ENCODE data around the gene TMEM209.

The TMEM209 gene

DNA sequence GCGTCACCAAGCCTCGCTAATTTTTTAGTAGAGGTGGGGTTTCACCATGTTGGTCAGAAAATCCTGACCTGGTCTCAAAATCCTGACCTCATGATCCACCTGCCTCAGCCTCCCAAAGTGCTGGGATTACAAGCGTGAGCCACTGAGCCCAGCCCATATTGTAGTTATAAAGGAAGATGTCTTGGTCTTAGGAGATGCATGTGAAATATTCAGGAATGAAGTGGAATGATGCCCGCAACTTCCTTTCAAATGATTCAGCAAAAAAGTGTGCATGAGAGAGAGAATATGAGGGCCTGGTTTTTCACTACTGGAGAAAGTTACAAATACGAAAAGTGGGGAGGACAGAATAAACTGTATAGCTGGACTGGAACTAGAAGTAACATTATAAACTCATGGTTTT lies 15.9 kb downstream of the TMEM209 start (continued):
- TF ChIP-seq ZNF138 (tag by site-specific recombination; IDR thresholded peaks at IDR 0.05; ENCODE audit: borderline replicate concordance): no peak
- TF ChIP-seq, protein P1, sequence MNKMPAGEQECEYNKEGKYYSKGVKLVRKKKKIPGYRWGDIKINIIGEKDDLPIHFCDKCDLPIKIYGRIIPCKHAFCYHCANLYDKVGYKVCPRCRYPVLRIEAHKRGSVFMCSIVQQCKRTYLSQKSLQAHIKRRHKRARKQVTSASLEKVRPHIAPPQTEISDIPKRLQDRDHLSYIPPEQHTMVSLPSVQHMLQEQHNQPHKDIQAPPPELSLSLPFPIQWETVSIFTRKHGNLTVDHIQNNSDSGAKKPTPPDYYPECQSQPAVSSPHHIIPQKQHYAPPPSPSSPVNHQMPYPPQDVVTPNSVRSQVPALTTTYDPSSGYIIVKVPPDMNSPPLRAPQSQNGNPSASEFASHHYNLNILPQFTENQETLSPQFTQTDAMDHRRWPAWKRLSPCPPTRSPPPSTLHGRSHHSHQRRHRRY (tag by site-specific recombination; IDR thresholded peaks at IDR 0.05): no peak
- no peak for TF ChIP-seq ZNF221 (tag by site-specific recombination; IDR thresholded peaks at IDR 0.05; ENCODE audit: borderline replicate concordance)
- TF ChIP-seq, protein P2, sequence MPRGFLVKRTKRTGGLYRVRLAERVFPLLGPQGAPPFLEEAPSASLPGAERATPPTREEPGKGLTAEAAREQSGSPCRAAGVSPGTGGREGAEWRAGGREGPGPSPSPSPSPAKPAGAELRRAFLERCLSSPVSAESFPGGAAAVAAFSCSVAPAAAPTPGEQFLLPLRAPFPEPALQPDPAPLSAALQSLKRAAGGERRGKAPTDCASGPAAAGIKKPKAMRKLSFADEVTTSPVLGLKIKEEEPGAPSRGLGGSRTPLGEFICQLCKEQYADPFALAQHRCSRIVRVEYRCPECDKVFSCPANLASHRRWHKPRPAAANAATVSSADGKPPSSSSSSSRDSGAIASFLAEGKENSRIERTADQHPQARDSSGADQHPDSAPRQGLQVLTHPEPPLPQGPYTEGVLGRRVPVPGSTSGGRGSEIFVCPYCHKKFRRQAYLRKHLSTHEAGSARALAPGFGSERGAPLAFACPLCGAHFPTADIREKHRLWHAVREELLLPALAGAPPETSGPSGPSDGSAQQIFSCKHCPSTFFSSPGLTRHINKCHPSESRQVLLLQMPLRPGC (tag by site-specific recombination; IDR thresholded peaks at IDR 0.05): no peak
- TF ChIP-seq GLI2 (tag by site-specific recombination; IDR thresholded peaks at IDR 0.05; ENCODE audit: borderline replicate concordance, low read depth): no peak
- TF ChIP-seq, protein P3, sequence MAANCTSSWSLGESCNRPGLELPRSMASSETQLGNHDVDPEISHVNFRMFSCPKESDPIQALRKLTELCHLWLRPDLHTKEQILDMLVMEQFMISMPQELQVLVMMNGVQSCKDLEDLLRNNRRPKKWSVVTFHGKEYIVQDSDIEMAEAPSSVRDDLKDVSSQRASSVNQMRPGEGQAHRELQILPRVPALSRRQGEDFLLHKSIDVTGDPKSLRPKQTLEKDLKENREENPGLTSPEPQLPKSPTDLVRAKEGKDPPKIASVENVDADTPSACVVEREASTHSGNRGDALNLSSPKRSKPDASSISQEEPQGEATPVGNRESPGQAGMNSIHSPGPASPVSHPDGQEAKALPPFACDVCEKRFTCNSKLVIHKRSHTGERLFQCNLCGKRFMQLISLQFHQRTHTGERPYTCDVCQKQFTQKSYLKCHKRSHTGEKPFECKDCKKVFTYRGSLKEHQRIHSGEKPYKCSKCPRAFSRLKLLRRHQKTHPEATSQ (tag by site-specific recombination; IDR thresholded peaks at IDR 0.05): no peak
- TF ChIP-seq GLIS1 (tag by site-specific recombination; IDR thresholded peaks at IDR 0.05): no peak
- TF ChIP-seq YY2 (tag by site-specific recombination; IDR thresholded peaks at IDR 0.05): no peak
- TF ChIP-seq, protein P4, sequence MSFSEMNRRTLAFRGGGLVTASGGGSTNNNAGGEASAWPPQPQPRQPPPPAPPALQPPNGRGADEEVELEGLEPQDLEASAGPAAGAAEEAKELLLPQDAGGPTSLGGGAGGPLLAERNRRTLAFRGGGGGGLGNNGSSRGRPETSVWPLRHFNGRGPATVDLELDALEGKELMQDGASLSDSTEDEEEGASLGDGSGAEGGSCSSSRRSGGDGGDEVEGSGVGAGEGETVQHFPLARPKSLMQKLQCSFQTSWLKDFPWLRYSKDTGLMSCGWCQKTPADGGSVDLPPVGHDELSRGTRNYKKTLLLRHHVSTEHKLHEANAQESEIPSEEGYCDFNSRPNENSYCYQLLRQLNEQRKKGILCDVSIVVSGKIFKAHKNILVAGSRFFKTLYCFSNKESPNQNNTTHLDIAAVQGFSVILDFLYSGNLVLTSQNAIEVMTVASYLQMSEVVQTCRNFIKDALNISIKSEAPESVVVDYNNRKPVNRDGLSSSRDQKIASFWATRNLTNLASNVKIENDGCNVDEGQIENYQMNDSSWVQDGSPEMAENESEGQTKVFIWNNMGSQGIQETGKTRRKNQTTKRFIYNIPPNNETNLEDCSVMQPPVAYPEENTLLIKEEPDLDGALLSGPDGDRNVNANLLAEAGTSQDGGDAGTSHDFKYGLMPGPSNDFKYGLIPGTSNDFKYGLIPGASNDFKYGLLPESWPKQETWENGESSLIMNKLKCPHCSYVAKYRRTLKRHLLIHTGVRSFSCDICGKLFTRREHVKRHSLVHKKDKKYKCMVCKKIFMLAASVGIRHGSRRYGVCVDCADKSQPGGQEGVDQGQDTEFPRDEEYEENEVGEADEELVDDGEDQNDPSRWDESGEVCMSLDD (tag by site-specific recombination; IDR thresholded peaks at IDR 0.05): no peak

DNA sequence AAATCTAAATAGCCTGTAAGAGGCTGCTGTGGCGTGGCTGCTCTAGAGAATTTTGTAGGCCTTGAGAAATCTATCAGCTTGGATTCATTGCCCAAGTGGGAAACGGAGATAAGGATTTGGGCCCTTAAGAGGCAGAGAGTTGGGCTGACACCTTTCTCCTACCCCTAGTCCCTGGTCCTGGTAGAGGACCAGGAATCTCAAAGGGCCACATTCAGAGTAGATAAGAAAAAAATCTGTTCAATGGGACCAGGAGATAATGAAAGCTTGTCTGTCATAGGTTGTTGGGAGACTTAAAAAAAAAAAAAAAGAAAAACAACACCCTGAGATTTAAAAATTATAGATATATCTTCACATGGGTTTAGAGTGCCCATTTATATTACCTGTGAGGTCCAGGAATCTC lies 17.8 kb downstream of the TMEM209 start:
- POLR2A ChIA-PET: interaction anchor here (1.8 kb wide), 1 partner anchor 18 kb away, joined by 6 read pairs; the partner anchor contains the start of gene TMEM209
- peaks cover 25 to 42% of the 10 kb centered on the region in 2 experiments for H3K36me3 ChIP-seq (ENCODE audit: control insufficient read depth in 2 of 2, insufficient read depth in 1 of 2, low read length in 2 of 2)
- CTCF ChIA-PET: interaction anchor here (0.7 to 1.6 kb wide), 2 partner anchors 115 to 432 kb away, joined by 4 to 5 read pairs; no protein-coding TSS in a partner anchor
- no peak for TF ChIP-seq ZNF600 (tag by site-specific recombination; IDR thresholded peaks at IDR 0.05)
- no peak for TF ChIP-seq ZNF792 (tag by site-specific recombination; IDR thresholded peaks at IDR 0.05)
- TF ChIP-seq, protein P5, sequence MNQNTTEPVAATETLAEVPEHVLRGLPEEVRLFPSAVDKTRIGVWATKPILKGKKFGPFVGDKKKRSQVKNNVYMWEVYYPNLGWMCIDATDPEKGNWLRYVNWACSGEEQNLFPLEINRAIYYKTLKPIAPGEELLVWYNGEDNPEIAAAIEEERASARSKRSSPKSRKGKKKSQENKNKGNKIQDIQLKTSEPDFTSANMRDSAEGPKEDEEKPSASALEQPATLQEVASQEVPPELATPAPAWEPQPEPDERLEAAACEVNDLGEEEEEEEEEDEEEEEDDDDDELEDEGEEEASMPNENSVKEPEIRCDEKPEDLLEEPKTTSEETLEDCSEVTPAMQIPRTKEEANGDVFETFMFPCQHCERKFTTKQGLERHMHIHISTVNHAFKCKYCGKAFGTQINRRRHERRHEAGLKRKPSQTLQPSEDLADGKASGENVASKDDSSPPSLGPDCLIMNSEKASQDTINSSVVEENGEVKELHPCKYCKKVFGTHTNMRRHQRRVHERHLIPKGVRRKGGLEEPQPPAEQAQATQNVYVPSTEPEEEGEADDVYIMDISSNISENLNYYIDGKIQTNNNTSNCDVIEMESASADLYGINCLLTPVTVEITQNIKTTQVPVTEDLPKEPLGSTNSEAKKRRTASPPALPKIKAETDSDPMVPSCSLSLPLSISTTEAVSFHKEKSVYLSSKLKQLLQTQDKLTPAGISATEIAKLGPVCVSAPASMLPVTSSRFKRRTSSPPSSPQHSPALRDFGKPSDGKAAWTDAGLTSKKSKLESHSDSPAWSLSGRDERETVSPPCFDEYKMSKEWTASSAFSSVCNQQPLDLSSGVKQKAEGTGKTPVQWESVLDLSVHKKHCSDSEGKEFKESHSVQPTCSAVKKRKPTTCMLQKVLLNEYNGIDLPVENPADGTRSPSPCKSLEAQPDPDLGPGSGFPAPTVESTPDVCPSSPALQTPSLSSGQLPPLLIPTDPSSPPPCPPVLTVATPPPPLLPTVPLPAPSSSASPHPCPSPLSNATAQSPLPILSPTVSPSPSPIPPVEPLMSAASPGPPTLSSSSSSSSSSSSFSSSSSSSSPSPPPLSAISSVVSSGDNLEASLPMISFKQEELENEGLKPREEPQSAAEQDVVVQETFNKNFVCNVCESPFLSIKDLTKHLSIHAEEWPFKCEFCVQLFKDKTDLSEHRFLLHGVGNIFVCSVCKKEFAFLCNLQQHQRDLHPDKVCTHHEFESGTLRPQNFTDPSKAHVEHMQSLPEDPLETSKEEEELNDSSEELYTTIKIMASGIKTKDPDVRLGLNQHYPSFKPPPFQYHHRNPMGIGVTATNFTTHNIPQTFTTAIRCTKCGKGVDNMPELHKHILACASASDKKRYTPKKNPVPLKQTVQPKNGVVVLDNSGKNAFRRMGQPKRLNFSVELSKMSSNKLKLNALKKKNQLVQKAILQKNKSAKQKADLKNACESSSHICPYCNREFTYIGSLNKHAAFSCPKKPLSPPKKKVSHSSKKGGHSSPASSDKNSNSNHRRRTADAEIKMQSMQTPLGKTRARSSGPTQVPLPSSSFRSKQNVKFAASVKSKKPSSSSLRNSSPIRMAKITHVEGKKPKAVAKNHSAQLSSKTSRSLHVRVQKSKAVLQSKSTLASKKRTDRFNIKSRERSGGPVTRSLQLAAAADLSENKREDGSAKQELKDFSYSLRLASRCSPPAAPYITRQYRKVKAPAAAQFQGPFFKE (tag by site-specific recombination; IDR thresholded peaks at IDR 0.05; ENCODE audit: borderline replicate concordance): no peak
- TF ChIP-seq, protein P6, sequence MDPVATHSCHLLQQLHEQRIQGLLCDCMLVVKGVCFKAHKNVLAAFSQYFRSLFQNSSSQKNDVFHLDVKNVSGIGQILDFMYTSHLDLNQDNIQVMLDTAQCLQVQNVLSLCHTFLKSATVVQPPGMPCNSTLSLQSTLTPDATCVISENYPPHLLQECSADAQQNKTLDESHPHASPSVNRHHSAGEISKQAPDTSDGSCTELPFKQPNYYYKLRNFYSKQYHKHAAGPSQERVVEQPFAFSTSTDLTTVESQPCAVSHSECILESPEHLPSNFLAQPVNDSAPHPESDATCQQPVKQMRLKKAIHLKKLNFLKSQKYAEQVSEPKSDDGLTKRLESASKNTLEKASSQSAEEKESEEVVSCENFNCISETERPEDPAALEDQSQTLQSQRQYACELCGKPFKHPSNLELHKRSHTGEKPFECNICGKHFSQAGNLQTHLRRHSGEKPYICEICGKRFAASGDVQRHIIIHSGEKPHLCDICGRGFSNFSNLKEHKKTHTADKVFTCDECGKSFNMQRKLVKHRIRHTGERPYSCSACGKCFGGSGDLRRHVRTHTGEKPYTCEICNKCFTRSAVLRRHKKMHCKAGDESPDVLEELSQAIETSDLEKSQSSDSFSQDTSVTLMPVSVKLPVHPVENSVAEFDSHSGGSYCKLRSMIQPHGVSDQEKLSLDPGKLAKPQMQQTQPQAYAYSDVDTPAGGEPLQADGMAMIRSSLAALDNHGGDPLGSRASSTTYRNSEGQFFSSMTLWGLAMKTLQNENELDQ (tag by site-specific recombination; IDR thresholded peaks at IDR 0.05; ENCODE audit: low read depth): no peak
- no peak for TF ChIP-seq ZNF324 (tag by site-specific recombination; IDR thresholded peaks at IDR 0.05)
- TF ChIP-seq ZIC2 (tag by site-specific recombination; IDR thresholded peaks at IDR 0.05): no peak
- no peak for TF ChIP-seq KLF10 (tag by site-specific recombination; IDR thresholded peaks at IDR 0.05)
- TF ChIP-seq ZNF239 (tag by site-specific recombination; IDR thresholded peaks at IDR 0.05): no peak
- no peak for TF ChIP-seq ZNF837 (tag by site-specific recombination; IDR thresholded peaks at IDR 0.05)

More for the DNA sequence above, 17.8 kb downstream of the TMEM209 start:
- Histone ChIP-seq H3K4me1 (ENCODE audit: control insufficient read depth, insufficient read depth, low read length) (no peaks in the 10 kb centered on the region), H3K9me3 (ENCODE audit: control insufficient read depth, insufficient read depth, low read depth, low read length) (no peaks in the 10 kb centered on the region), H3K27ac (ENCODE audit: extremely low read depth, low read depth, low read length) (no peak overlapping the region), H3K4me3 (ENCODE audit: low read depth, low read length) (no peak overlapping the region)
